Hair follicle dermal papilla cell (primary cell): Measurements from ENCODE around the gene SIRPB1. TPM values are rescaled to one million over a fixed set of nuclear protein-coding genes. Genes with fewer than 3 reads are reported as not detected.

Experiments used
- small RNA-seq: library from RNA; depleted of rRNA; stranded (forward); fragments of <200 nt; gene quantifications from one replicate; pipeline ENCODE3, GENCODE V24; 2012
- total RNA-seq: library from RNA; depleted of rRNA; stranded (reverse); fragments of >200 nt; gene quantifications from 2 replicates; pipeline ENCODE4 v1.2.3, GENCODE V29; 2012

Gene SIRPB1
- 0.32 TPM in 1 of 2 replicates, not detected in the other for total RNA-seq

DNA sequence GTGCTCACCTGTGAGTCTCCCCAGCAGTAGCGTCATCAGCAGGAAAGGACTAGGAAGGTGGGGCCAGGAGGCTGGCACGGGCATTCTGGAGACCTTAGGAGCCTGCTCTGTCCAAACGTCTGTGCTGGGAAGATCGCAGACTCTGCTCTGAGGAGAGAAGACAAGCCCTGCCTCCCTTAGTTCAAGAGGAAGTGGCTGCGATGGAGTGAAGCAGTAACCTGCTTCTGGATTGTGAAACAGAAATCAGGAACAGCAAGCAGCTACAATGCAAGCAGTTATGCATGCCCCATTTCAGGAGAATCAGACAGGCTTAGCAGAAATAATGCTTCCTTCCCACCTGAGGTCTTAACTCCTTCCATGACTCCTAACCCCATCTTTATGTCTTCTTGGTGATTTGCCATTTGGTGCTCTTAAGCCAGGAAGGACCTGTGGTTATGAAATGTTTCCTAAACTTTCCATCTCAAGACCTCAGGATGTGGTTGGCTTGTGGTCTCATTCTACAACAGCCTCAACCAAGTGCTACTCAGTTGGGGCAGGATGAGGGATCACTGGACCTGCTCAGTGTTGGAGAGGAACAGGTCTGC is at the start of gene SIRPB1:
SIRPB1 (minus strand) TSS at position 149 of the 584 bp plus-strand sequence; CDS start at position 84, 65 bp downstream.

DNA sequence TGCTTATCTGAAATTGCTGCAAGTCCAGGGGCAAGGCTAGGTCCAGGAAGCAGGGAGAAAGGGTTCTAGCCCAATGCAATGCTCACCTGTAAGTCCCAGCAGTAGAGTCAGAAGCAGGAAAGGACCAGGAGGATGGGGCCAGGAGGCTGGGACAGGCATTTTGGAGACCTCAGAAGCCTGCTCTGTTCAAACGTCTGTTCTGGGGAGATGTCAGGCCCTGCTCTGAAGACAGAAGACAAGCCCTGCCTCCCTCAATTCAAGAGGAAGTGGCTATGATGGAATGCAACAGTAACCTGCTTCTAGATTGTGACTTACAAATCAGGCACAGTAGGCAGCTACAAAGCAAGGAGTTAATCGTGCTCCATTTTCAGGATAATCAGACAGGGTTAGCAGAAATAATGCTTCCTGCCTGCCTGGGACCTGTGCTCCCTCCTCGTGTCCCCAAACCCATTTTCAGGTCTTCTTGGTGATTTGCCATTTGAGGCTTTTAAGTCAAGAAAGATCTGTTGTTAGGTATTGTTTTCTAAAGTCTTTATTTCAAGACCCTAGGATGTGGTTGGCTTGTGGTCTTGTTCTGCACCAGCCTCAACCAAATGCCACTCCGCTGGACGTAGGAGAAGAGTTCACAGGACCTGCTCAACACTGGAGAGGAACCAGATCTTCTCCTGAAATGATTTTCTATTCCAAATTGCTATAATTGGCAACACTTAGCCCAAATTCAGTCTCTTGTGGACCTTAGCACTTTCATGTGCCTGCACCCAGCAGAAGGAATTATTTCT is 37.9 kb upstream of the SIRPB1 start, which contains the start of gene SIRPG:
SIRPG (minus strand) TSS at position 224 of the 779 bp plus-strand sequence; CDS start at position 159, 65 bp downstream.

Small RNA genes lying within 50 kb of the gene (small RNA-seq; reads per million reads assigned to genes)
- gene RN7SL561P = not detected

Other genes starting within 250 kb of the SIRPB1 start
- 125 and 157 TPM in 2 replicates for gene FKBP1A, start 227.0 kb downstream of the SIRPB1 start, total RNA-seq
- gene NSFL1C, start 153.2 kb downstream of the SIRPB1 start, total RNA-seq = 30.2 and 32.9 TPM in 2 replicates
- gene SIRPB2, start 128.6 kb downstream of the SIRPB1 start, total RNA-seq = not detected in 2 replicates
- gene SIRPD, start 62.3 kb downstream of the SIRPB1 start, total RNA-seq = not detected in 2 replicates
- not detected in 2 replicates for gene SIRPG, start 37.8 kb upstream of the SIRPB1 start, total RNA-seq